Nephron (organoid): ENCODE measurements around the gene ADARB2.

Experiments used
- H3K27ac Mint-ChIP-seq, 3 experiments: 2 replicates each; pipeline ENCODE4 v1.8.0; 2020; ENCODE audit warnings: mixed read lengths in 3 of 3, mild to moderate bottlenecking in 2 of 3, moderate library complexity in 1 of 3
- H3K27me3 Mint-ChIP-seq: 2 replicates; pipeline ENCODE4 v1.8.0; 2021; ENCODE audit warnings: low read depth, mild to moderate bottlenecking, moderate library complexity, mixed read lengths
- H3K36me3 Mint-ChIP-seq: 2 replicates; pipeline ENCODE4 v1.8.0; 2020; ENCODE audit warnings: low read depth, mixed read lengths
- H3K4me1 Mint-ChIP-seq: 2 replicates; pipeline ENCODE4 v1.8.0; 2020; ENCODE audit warnings: mixed read lengths
- H3K4me3 Mint-ChIP-seq, 3 experiments: 2 replicates each; pipeline ENCODE4 v1.8.0; 2020; ENCODE audit warnings: mild to moderate bottlenecking in 3 of 3, mixed read lengths in 3 of 3, moderate library complexity in 2 of 3
- H3K9me3 Mint-ChIP-seq: 2 replicates; pipeline ENCODE4 v1.8.0; 2020; ENCODE audit warnings: mixed read lengths
- TF ChIP-seq, protein P1 (sequence below), 3 experiments: fragments of 200-600 bp; sonication (generic); IDR thresholded peaks; one replicate each; pipeline ENCODE4 v1.5.0; 2021; ENCODE audit warnings: antibody characterized with exemption in 3 of 3; ENCODE audit not compliant: unreplicated experiment in 3 of 3

ADARB2 gene

DNA sequence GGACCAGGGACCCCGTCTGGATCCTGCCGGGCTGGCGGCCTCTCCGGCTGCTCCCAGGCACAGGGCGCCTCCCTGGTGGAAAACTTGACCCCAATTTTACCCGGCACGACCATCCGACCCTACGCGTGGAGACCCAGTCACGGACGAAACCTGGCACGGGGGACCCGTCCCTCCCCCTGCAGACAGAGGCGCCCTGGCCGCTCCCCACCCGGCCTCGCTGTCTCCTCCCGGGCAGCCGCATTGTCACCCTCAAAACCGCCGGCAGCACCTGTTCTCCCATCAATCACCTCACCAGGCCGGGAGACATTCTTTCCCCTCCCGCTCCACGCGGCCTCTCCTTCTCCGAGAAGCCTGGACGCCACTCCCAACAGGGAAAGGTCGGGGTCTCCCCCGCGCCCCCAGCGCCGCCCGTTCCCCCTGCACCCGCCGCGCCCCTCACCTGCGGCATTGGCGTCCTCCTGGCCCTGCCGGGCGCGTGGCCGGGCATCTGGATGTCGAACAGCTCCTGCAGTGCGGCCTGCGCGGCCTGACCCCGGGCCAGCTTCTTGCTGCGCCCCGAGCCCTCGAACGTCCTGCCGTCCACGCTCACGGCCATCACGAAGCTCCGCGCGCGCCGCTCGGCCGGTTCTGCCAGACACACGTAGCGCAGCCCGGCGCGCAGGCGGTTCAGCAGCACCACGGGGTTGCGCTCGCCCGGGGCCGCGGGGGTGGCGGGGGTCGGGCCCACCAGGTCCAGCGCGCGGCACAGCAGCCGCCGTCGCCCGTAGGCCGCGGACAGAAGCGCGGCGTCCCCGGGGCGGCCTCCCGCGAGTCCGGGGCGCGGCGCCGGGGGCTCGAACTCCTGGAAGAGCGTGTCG, 374.5 kb downstream of the ADARB2 start:
- Mint-ChIP-seq H3K27ac (no peak overlapping the region), H3K36me3 (no peaks in the 10 kb centered on the region)

DNA sequence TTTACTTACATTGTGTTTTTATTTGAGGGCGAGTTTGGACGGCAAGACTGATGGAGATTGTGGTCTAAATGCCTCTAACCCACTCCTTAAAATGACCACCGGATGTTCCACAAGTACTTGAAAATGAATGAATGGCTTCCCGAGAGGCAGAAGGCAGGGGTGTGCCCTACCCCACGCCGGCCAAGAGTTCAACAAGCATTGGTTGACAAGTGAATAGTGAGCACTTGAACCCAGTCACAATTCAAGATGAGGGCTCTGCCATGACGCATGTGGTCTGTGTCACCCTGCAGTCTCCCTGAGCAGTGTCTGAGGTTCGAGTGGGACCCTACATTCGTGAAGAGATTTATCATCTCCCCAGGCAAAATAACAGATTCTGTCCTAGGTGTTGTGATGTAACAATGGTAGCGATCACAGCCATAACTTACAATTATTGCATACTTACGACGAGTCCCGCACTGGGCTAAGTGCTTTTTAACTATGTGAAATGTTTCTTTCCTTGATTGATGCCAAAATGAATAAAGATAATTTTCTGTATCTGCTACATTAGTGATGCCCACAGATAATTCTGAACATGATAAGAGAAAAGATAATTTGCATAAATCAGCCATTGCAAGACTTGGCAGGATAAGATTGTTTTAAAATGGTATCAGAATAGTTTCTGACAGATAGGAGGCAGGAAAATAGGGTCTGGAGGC, 375.8 kb downstream of the ADARB2 start:
- peaks cover 19% of the 10 kb centered on the region for H3K4me1 Mint-ChIP-seq

More for the DNA sequence above, 374.5 kb downstream of the ADARB2 start:
- H3K4me1 Mint-ChIP-seq, result peaks cover 19% of the 10 kb centered on the region
- H3K27me3 Mint-ChIP-seq, result peaks cover 15% of the 10 kb centered on the region
- no peaks in the 10 kb centered on the region for H3K9me3 Mint-ChIP-seq
- TF ChIP-seq, protein P1, sequence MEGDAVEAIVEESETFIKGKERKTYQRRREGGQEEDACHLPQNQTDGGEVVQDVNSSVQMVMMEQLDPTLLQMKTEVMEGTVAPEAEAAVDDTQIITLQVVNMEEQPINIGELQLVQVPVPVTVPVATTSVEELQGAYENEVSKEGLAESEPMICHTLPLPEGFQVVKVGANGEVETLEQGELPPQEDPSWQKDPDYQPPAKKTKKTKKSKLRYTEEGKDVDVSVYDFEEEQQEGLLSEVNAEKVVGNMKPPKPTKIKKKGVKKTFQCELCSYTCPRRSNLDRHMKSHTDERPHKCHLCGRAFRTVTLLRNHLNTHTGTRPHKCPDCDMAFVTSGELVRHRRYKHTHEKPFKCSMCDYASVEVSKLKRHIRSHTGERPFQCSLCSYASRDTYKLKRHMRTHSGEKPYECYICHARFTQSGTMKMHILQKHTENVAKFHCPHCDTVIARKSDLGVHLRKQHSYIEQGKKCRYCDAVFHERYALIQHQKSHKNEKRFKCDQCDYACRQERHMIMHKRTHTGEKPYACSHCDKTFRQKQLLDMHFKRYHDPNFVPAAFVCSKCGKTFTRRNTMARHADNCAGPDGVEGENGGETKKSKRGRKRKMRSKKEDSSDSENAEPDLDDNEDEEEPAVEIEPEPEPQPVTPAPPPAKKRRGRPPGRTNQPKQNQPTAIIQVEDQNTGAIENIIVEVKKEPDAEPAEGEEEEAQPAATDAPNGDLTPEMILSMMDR (IDR thresholded peaks at IDR 0.05; ENCODE audit: unreplicated experiment in 3 of 3), result no peak
- no peak overlapping the region for H3K4me3 Mint-ChIP-seq

DNA sequence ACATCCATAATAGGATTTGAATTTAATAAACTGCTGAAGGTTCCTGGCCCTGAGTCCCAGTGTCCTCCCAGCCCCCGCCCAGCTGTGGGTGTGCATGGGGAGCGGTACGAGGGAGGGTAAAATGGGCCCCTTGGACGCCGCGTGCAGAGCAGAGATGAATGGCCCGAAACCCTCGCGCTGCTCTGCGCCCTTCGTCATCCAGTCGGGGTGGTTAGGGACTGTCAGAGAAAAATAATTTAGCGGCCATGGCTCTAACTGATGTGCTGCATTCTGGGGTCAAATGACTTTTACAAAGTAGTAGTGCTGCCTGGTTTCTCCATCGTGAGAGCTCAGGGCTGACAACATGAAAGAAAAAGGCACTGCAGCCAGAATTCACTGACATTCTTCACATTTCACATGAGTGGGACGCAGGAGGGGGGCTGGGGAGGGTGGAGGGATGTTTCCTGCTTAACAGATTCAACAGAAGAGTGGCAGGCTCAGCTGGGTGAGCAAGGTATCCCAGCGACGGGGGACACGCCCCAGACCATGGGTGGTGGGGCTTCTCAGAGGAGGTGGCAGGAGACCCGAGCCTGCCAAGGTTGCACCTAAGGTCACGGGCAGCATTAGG, 376.7 kb downstream of the ADARB2 start:
- peak overlapping the region; percentile 26 to 63 (median 46) for H3K4me3 Mint-ChIP-seq
- peaks cover 19% of the 10 kb centered on the region for H3K4me1 Mint-ChIP-seq
- H3K9me3 Mint-ChIP-seq, result no peaks in the 10 kb centered on the region
- no peaks in the 10 kb centered on the region for H3K36me3 Mint-ChIP-seq
- TF ChIP-seq, protein P1 (IDR thresholded peaks at IDR 0.05; ENCODE audit: unreplicated experiment in 3 of 3), result no peak
- peak overlapping the region; percentile 86 to 87 (median 86) for H3K27ac Mint-ChIP-seq
- peaks cover 19% of the 10 kb centered on the region for H3K27me3 Mint-ChIP-seq

More for the DNA sequence above, 375.8 kb downstream of the ADARB2 start:
- H3K27ac Mint-ChIP-seq, result peak overlapping the region in 1 of 3 experiments; percentile 86
- TF ChIP-seq, protein P1 (IDR thresholded peaks at IDR 0.05; ENCODE audit: unreplicated experiment in 3 of 3), result no peak
- peaks cover 20% of the 10 kb centered on the region for H3K27me3 Mint-ChIP-seq
- no peaks in the 10 kb centered on the region for H3K36me3 Mint-ChIP-seq
- no peak overlapping the region for H3K4me3 Mint-ChIP-seq
- H3K9me3 Mint-ChIP-seq, result no peaks in the 10 kb centered on the region

DNA sequence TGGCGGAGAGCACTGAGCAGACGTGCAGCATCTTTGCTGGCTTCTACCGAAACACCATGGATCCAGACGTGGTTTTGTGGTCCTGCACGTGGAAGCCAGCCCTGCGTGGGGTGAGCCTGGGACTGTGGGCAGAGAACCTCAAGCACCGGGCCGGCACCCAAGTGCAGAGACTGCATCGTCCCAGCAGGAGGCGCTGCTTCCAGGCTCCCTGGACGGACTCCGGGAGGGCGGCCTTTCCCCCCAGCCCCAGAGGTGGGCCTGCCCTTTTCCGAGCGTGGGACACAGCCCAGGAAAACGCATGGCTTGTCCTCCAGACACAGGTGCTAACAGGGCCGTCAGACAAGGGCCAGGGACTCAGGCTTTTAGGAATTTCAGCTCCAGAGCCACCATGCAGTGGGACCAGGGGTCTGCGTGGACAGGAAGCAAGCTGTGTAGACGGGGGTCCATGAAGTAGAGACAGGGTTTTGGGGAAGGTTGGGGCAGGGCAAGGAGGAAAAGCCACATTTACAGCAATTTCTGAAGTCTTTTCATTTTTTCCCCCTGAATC, 377.2 kb downstream of the ADARB2 start:
- TF ChIP-seq, protein P1 (IDR thresholded peaks at IDR 0.05; ENCODE audit: unreplicated experiment in 3 of 3), result peak in 2 of 3 experiments; percentile 19 to 50
- H3K27me3 Mint-ChIP-seq, result peaks cover 16% of the 10 kb centered on the region

DNA sequence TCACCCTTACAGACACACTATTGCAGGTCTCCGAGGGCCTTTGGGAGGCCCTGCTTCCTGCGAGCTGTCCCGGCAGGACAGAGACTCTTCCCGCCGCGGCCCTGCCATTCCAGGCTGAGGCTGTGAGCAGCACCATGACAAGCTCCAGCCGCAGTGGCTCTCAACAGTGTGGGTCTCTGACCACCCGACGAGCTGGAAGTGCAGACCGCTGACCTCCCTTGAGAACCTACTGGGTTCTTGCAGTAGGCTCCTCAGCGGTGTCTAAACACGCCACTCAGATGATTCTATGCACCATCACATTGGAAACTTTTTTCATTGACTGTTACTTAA, 377.7 kb downstream of the ADARB2 start:
- H3K9me3 Mint-ChIP-seq, result no peaks in the 10 kb centered on the region

More for the DNA sequence above, 377.2 kb downstream of the ADARB2 start:
- Mint-ChIP-seq H3K36me3 (no peaks in the 10 kb centered on the region), H3K4me3 (peak overlapping the region; percentile 26 to 63 (median 46)), H3K9me3 (no peaks in the 10 kb centered on the region), H3K4me1 (peaks cover 19% of the 10 kb centered on the region), H3K27ac (peak overlapping the region; percentile 86 to 87 (median 86))

More for the DNA sequence above, 377.7 kb downstream of the ADARB2 start:
- no peaks in the 10 kb centered on the region for H3K36me3 Mint-ChIP-seq
- H3K27me3 Mint-ChIP-seq, result peaks cover 13% of the 10 kb centered on the region
- H3K4me1 Mint-ChIP-seq, result peaks cover 19% of the 10 kb centered on the region
- H3K27ac Mint-ChIP-seq, result no peak overlapping the region
- TF ChIP-seq, protein P1 (IDR thresholded peaks at IDR 0.05; ENCODE audit: unreplicated experiment in 3 of 3), result no peak
- H3K4me3 Mint-ChIP-seq, result no peak overlapping the region
